HEK293 (cell line): ENCODE results near the gene FRMD4A.

Source experiments
- CTCF ChIA-PET: fragments of 350-600 bp; formaldehyde crosslinking; extraction: SDS; loops from one replicate; lab custom pipeline; 2021; ENCODE audit warnings: antibody characterized with exemption; lab: Yijun Ruan, JAX
- POLR2A ChIA-PET: fragments of 300-600 bp; formaldehyde crosslinking; extraction: SDS; loops from one replicate; lab custom pipeline; 2020; ENCODE audit warnings: antibody characterized with exemption, inconsistent platforms; lab: Yijun Ruan, JAX
- H3K27ac ChIP-seq: fragments of 200-500 bp; sonication (Bioruptor generic); 2 replicates; pipeline ENCODE4 v1.5.1; 2014; ENCODE audit warnings: low read depth, low read length, control low read depth, inconsistent platforms; ENCODE audit errors: extremely low read depth
- H3K36me3 ChIP-seq, 2 experiments: fragments of 200-500 bp in 1 of 2; sonication (Bioruptor generic) in 1 of 2; 1 replicate in 1 of 2; 2 replicates in 1 of 2; pipeline ENCODE4 v1.5.1; 2014 to 2017; ENCODE audit warnings: inconsistent platforms in 2 of 2, low read length in 2 of 2; ENCODE audit not compliant: control insufficient read depth in 2 of 2, insufficient read depth in 1 of 2
- H3K4me1 ChIP-seq: fragments of 200-500 bp; sonication (Bioruptor generic); 2 replicates; pipeline ENCODE4 v1.5.1; 2014; ENCODE audit warnings: mild to moderate bottlenecking, low read length, inconsistent platforms; ENCODE audit not compliant: control insufficient read depth, insufficient read depth
- H3K4me3 ChIP-seq: 2 replicates; pipeline ENCODE4 v1.5.1; 2011; ENCODE audit warnings: low read depth, mild to moderate bottlenecking, control low read depth, low read length, moderate library complexity
- H3K9me3 ChIP-seq: fragments of 200-500 bp; sonication (Bioruptor generic); 2 replicates; pipeline ENCODE4 v1.5.1; 2014; ENCODE audit warnings: low read depth, low read length, inconsistent platforms; ENCODE audit not compliant: control insufficient read depth, insufficient read depth
- GLI4 ChIP-seq: fragments of 450-650 bp; formaldehyde crosslinking; IDR thresholded peaks from 2 replicates; pipeline ENCODE4 v1.5.1; 2016; ENCODE audit warnings: missing biosample characterization, missing genetic modification characterization
- HOXC10 ChIP-seq: sonication (generic); formaldehyde crosslinking; IDR thresholded peaks from 2 replicates; pipeline ENCODE4 v1.8.1; 2023; ENCODE audit warnings: mild to moderate bottlenecking, missing genetic modification reagents
- PRDM1 ChIP-seq: fragments of 450-650 bp; formaldehyde crosslinking; IDR thresholded peaks from 2 replicates; pipeline ENCODE4; 2016; ENCODE audit warnings: missing biosample characterization, missing genetic modification characterization
- REPIN1 ChIP-seq: fragments of 450-650 bp; formaldehyde crosslinking; IDR thresholded peaks from 2 replicates; pipeline ENCODE4 v1.5.1; 2017; ENCODE audit warnings: missing biosample characterization, missing genetic modification characterization, low read depth
- YY1 ChIP-seq: fragments of 450-650 bp; formaldehyde crosslinking; IDR thresholded peaks from 2 replicates; pipeline ENCODE4 v1.5.1; 2018; ENCODE audit warnings: missing biosample characterization, missing genetic modification characterization
- ZBTB1 ChIP-seq: fragments of 450-650 bp; formaldehyde crosslinking; IDR thresholded peaks from 2 replicates; pipeline ENCODE4 v1.5.1; 2016; ENCODE audit warnings: missing biosample characterization, missing genetic modification characterization
- ZNF121 ChIP-seq: fragments of 450-650 bp; formaldehyde crosslinking; IDR thresholded peaks from 2 replicates; pipeline ENCODE4 v1.5.1; 2016; ENCODE audit warnings: missing biosample characterization, missing genetic modification characterization
- ZNF155 ChIP-seq: fragments of 450-650 bp; formaldehyde crosslinking; IDR thresholded peaks from 2 replicates; pipeline ENCODE4 v1.5.1; 2016; ENCODE audit warnings: missing biosample characterization, missing genetic modification characterization
- ZNF16 ChIP-seq: fragments of 450-650 bp; formaldehyde crosslinking; IDR thresholded peaks from 2 replicates; pipeline ENCODE4 v1.5.1; 2016; ENCODE audit warnings: low read depth, missing biosample characterization, missing genetic modification characterization
- ZNF202 ChIP-seq: fragments of 450-650 bp; formaldehyde crosslinking; IDR thresholded peaks from 2 replicates; pipeline ENCODE4 v1.5.1; 2016; ENCODE audit warnings: missing biosample characterization, missing genetic modification characterization, borderline replicate concordance
- ZNF214 ChIP-seq: fragments of 450-650 bp; formaldehyde crosslinking; IDR thresholded peaks from 2 replicates; pipeline ENCODE4 v1.5.1; 2017; ENCODE audit warnings: missing biosample characterization, mild to moderate bottlenecking, missing genetic modification characterization, borderline replicate concordance
- ZNF223 ChIP-seq: fragments of 450-650 bp; formaldehyde crosslinking; IDR thresholded peaks from 2 replicates; pipeline ENCODE4 v1.5.1; 2016; ENCODE audit warnings: missing biosample characterization, missing genetic modification characterization
- ZNF416 ChIP-seq: fragments of 450-650 bp; formaldehyde crosslinking; IDR thresholded peaks from 2 replicates; pipeline ENCODE4 v1.5.1; 2016; ENCODE audit warnings: missing biosample characterization, missing genetic modification characterization
- ZNF548 ChIP-seq: fragments of 450-650 bp; formaldehyde crosslinking; IDR thresholded peaks from 2 replicates; pipeline ENCODE4 v1.5.1; 2016; ENCODE audit warnings: missing biosample characterization, missing genetic modification characterization
- ZNF571 ChIP-seq: fragments of 450-650 bp; formaldehyde crosslinking; IDR thresholded peaks from 2 replicates; pipeline ENCODE4 v1.5.0; 2017; ENCODE audit warnings: missing biosample characterization, missing genetic modification characterization
- ZNF596 ChIP-seq: fragments of 450-650 bp; IDR thresholded peaks from 2 replicates; pipeline ENCODE4 v1.5.0; 2018; ENCODE audit warnings: missing biosample characterization, mild to moderate bottlenecking, missing genetic modification characterization, moderate library complexity
- TF ChIP-seq, protein P1 (sequence below): fragments of 450-650 bp; formaldehyde crosslinking; IDR thresholded peaks from 2 replicates; pipeline ENCODE4 v1.5.1; 2016; ENCODE audit warnings: missing biosample characterization, missing genetic modification characterization, low read depth
- TF ChIP-seq, protein P2 (sequence below): fragments of 450-650 bp; formaldehyde crosslinking; IDR thresholded peaks from 2 replicates; pipeline ENCODE4 v1.5.1; 2016; ENCODE audit warnings: missing biosample characterization, missing genetic modification characterization
- TF ChIP-seq, protein P3 (sequence below): sonication (generic); formaldehyde crosslinking; IDR thresholded peaks from 2 replicates; pipeline ENCODE4 v1.8.1; 2022; ENCODE audit warnings: mild to moderate bottlenecking, moderate library complexity, missing genetic modification reagents
- TF ChIP-seq, protein P4 (sequence below): fragments of 450-650 bp; formaldehyde crosslinking; IDR thresholded peaks from 2 replicates; pipeline ENCODE4 v1.5.1; 2017; ENCODE audit warnings: missing biosample characterization, missing genetic modification characterization
- TF ChIP-seq, protein P5 (sequence below): fragments of 450-650 bp; formaldehyde crosslinking; IDR thresholded peaks from 2 replicates; pipeline ENCODE4 v1.5.1; 2017; ENCODE audit warnings: missing biosample characterization, missing genetic modification characterization
- TF ChIP-seq, protein P6 (sequence below): fragments of 450-650 bp; formaldehyde crosslinking; IDR thresholded peaks from 2 replicates; pipeline ENCODE4 v1.5.1; 2017; ENCODE audit warnings: missing biosample characterization, missing genetic modification characterization

FRMD4A gene

DNA sequence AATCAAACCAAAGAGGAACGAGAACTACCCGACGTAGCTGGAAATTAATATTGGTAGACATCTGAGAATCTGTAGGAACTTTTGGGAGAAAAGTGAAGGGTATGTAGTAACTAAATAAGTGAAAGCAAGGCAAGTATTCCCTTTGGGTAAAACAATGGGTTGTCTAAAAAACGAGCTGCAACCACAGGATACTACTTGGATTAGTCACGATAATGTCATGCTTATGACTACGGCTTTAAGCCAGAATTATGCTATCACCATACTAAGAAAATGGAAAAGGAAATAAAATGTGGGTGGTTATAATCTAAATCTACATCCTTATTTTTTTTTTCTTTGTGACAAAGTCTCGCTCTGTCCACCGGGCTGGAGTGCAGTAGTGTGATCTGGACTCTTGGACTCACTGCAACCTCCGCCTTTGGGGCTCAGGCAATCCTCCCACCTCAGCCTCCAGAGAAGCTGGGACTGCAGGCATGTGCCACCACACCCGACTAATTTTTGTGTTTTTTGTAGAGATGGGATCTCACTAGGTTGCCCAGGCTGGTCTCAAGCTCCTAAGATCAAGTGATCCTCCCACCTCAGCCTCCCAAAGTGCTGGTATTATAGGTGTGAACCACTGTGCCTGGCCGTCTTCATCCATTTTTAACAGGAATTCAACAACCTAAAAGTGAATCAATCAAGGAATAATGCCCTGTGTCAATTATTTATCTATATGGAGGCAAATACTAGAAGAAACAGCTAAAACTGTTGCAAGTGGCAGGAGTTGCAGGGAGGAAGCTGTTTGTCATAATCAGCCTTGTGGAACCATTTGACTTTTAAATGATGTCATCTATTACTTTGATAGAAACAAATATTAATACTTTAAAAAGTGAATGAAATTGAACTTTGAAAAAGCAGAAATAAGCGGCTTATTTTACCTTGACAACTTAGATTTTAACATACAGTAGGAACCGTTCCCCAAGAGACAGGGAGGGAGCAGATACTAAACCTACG is 554.6 kb downstream of the FRMD4A start:
- no peak overlapping the region for H3K27ac ChIP-seq
- POLR2A ChIA-PET, result no interaction called here
- H3K4me1 ChIP-seq, result no peaks in the 10 kb centered on the region
- CTCF ChIA-PET, result interaction anchor here (0.8 to 2.8 kb wide), 4 partner anchors 116 to 404 kb away, joined by 3 to 28 read pairs (median 8); no protein-coding TSS in a partner anchor
- H3K9me3 ChIP-seq, result no peaks in the 10 kb centered on the region
- TF ChIP-seq YY1 (tag by site-specific recombination), result no peak
- TF ChIP-seq ZNF596 (tag by site-specific recombination), result no peak
- TF ChIP-seq GLI4 (tag by site-specific recombination), result no peak
- no peak for TF ChIP-seq ZNF155 (tag by site-specific recombination)
- TF ChIP-seq ZNF121 (tag by site-specific recombination), result 0 out of 2 replicates have a peak, but pooled peaks have one; percentile 11
- TF ChIP-seq ZNF16 (tag by site-specific recombination), result no peak
- TF ChIP-seq, protein P1, sequence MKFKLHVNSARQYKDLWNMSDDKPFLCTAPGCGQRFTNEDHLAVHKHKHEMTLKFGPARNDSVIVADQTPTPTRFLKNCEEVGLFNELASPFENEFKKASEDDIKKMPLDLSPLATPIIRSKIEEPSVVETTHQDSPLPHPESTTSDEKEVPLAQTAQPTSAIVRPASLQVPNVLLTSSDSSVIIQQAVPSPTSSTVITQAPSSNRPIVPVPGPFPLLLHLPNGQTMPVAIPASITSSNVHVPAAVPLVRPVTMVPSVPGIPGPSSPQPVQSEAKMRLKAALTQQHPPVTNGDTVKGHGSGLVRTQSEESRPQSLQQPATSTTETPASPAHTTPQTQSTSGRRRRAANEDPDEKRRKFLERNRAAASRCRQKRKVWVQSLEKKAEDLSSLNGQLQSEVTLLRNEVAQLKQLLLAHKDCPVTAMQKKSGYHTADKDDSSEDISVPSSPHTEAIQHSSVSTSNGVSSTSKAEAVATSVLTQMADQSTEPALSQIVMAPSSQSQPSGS, result peak; percentile 64; the same call in 1 of the 2 replicates
- TF ChIP-seq, protein P2, sequence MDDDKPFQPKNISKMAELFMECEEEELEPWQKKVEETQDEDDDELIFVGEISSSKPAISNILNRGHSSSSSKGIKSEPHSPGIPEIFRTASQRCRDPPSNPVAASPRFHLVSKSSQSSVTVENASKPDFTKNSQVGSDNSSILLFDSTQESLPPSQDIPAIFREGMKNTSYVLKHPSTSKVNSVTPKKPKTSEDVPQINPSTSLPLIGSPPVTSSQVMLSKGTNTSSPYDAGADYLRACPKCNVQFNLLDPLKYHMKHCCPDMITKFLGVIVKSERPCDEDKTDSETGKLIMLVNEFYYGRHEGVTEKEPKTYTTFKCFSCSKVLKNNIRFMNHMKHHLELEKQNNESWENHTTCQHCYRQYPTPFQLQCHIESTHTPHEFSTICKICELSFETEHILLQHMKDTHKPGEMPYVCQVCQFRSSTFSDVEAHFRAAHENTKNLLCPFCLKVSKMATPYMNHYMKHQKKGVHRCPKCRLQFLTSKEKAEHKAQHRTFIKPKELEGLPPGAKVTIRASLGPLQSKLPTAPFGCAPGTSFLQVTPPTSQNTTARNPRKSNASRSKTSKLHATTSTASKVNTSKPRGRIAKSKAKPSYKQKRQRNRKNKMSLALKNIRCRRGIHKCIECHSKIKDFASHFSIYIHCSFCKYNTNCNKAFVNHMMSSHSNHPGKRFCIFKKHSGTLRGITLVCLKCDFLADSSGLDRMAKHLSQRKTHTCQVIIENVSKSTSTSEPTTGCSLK (tag by site-specific recombination), result no peak
- TF ChIP-seq ZNF223 (tag by site-specific recombination), result no peak
- TF ChIP-seq, protein P3, sequence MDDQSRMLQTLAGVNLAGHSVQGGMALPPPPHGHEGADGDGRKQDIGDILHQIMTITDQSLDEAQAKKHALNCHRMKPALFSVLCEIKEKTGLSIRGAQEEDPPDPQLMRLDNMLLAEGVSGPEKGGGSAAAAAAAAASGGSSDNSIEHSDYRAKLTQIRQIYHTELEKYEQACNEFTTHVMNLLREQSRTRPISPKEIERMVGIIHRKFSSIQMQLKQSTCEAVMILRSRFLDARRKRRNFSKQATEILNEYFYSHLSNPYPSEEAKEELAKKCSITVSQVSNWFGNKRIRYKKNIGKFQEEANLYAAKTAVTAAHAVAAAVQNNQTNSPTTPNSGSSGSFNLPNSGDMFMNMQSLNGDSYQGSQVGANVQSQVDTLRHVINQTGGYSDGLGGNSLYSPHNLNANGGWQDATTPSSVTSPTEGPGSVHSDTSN, result no peak
- TF ChIP-seq ZBTB1 (tag by site-specific recombination), result no peak
- TF ChIP-seq ZNF548 (tag by site-specific recombination), result no peak
- H3K4me3 ChIP-seq, result no peak overlapping the region
- H3K36me3 ChIP-seq, result no peaks in the 10 kb centered on the region

DNA sequence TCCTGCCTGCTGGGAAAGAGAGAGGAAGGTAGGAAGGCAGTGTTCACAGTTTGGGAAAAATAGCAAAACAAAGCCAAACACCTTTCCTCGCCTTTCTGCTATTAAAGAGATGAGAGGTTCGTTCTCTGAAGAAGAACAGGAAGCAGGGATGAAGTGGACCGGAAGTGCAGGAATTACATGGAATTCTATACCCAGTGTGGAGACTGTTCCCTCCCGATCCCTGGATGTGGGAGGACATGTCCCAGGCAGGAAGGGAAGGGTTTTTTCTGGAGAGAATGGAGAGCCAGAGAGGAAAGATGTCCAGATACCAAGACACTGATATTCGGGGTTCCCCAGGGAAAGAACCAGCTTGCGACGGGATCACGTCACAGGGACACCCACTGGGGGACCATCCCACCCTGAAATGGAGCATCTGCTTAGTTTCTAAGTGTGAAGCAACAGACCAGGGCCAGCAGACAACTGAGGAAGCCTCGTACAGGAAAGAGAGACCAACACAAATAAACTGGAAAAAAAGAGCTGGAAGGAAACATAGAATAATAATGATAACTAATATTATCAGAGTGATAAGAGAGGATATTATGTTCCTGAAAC is 556.3 kb downstream of the FRMD4A start:
- no peaks in the 10 kb centered on the region for H3K9me3 ChIP-seq
- no peak overlapping the region for H3K27ac ChIP-seq
- no peak overlapping the region for H3K4me3 ChIP-seq
- CTCF ChIA-PET, result interaction anchor here (0.7 kb wide), 3 partner anchors 92 to 115 kb away, joined by 3 read pairs; no protein-coding TSS in a partner anchor
- TF ChIP-seq ZNF571 (no peak), REPIN1 (no peak), ZNF416 (tag by site-specific recombination) (no peak), ZNF548 (tag by site-specific recombination) (no peak), ZNF214 (tag by site-specific recombination) (no peak), HOXC10 (CRISPR knock-in tag) (no peak), ZNF202 (tag by site-specific recombination) (no peak), PRDM1 (tag by site-specific recombination) (no peak)
- TF ChIP-seq, protein P4, sequence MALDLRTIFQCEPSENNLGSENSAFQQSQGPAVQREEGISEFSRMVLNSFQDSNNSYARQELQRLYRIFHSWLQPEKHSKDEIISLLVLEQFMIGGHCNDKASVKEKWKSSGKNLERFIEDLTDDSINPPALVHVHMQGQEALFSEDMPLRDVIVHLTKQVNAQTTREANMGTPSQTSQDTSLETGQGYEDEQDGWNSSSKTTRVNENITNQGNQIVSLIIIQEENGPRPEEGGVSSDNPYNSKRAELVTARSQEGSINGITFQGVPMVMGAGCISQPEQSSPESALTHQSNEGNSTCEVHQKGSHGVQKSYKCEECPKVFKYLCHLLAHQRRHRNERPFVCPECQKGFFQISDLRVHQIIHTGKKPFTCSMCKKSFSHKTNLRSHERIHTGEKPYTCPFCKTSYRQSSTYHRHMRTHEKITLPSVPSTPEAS (tag by site-specific recombination), result no peak
- TF ChIP-seq, protein P5, sequence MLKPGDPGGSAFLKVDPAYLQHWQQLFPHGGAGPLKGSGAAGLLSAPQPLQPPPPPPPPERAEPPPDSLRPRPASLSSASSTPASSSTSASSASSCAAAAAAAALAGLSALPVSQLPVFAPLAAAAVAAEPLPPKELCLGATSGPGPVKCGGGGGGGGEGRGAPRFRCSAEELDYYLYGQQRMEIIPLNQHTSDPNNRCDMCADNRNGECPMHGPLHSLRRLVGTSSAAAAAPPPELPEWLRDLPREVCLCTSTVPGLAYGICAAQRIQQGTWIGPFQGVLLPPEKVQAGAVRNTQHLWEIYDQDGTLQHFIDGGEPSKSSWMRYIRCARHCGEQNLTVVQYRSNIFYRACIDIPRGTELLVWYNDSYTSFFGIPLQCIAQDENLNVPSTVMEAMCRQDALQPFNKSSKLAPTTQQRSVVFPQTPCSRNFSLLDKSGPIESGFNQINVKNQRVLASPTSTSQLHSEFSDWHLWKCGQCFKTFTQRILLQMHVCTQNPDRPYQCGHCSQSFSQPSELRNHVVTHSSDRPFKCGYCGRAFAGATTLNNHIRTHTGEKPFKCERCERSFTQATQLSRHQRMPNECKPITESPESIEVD, result no peak
- TF ChIP-seq, protein P6, sequence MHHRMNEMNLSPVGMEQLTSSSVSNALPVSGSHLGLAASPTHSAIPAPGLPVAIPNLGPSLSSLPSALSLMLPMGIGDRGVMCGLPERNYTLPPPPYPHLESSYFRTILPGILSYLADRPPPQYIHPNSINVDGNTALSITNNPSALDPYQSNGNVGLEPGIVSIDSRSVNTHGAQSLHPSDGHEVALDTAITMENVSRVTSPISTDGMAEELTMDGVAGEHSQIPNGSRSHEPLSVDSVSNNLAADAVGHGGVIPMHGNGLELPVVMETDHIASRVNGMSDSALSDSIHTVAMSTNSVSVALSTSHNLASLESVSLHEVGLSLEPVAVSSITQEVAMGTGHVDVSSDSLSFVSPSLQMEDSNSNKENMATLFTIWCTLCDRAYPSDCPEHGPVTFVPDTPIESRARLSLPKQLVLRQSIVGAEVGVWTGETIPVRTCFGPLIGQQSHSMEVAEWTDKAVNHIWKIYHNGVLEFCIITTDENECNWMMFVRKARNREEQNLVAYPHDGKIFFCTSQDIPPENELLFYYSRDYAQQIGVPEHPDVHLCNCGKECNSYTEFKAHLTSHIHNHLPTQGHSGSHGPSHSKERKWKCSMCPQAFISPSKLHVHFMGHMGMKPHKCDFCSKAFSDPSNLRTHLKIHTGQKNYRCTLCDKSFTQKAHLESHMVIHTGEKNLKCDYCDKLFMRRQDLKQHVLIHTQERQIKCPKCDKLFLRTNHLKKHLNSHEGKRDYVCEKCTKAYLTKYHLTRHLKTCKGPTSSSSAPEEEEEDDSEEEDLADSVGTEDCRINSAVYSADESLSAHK, result no peak
- POLR2A ChIA-PET, result no interaction called here
- H3K4me1 ChIP-seq, result no peaks in the 10 kb centered on the region
- H3K36me3 ChIP-seq, result no peaks in the 10 kb centered on the region
